K562 (cell line): ENCODE measurements around the gene NKX1-2. TPM values are rescaled to one million over a fixed set of nuclear protein-coding genes. Genes with fewer than 3 reads are reported as not detected.

Experiments used
- ATAC-seq: fragments of 200-7000 bp; cut with Tn5 transposase; 3 replicates; pipeline ENCODE4 v1.9.1; 2020; ENCODE audit warnings: moderate library complexity
- BruUV-seq: library from RNA; stranded (reverse); fragments of 400-500 nt; replicated peaks from 2 replicates; lab custom pipeline; 2021; lab: Mats Ljungman, UMichigan
- CTCF ChIA-PET: fragments of 300-600 bp; formaldehyde crosslinking; extraction: SDS; loops from one replicate; lab custom pipeline; 2021; ENCODE audit warnings: low intra/inter-chr PET ratio; lab: Yijun Ruan, JAX
- POLR2A ChIA-PET: fragments of 300-600, 350-650 bp; sonication (Branson Sonifier 250); formaldehyde crosslinking; extraction: SDS; loops from one replicate; lab custom pipeline; 2021; ENCODE audit warnings: antibody characterized with exemption, inconsistent platforms; lab: Yijun Ruan, JAX
- DNase-seq, 4 experiments: peaks; one replicate each; pipeline versions ENCODE4 v3.0.0 to v3.0.0-alpha.2; 2011 to 2018; ENCODE audit warnings: low spot score in 3 of 4, mixed read lengths in 3 of 4; ENCODE audit errors: extremely low read depth in 1 of 4
- FAIRE-seq: peaks from 2 replicates; lab custom pipeline; 2011; peaks lifted over from hg19 to GRCh38; lab: Jason Lieb, UNC
- H2AFZ ChIP-seq: 2 replicates; pipeline ENCODE4 v1.6.0; 2011; ENCODE audit warnings: low read depth, low read length, control low read depth, inconsistent platforms
- H3K27ac ChIP-seq: fragments of 200-600 bp; 3 replicates; pipeline ENCODE4 v1.8.0; 2011; ENCODE audit warnings: low read depth, mild to moderate bottlenecking, control low read depth, inconsistent platforms, low read length, moderate library complexity, mixed read lengths; ENCODE audit errors: extremely low read depth
- H3K27me3 ChIP-seq, 2 experiments: fragments of 300-600 bp in 1 of 2; 2 replicates in 1 of 2; 3 replicates in 1 of 2; pipeline versions ENCODE4 v1.6.0 to v1.8.0; 2011; ENCODE audit warnings: inconsistent platforms in 2 of 2, low read length in 2 of 2, mild to moderate bottlenecking in 1 of 2, mixed read lengths in 1 of 2, moderate library complexity in 1 of 2; ENCODE audit not compliant: control insufficient read depth in 2 of 2, insufficient read depth in 2 of 2
- H3K36me3 ChIP-seq: fragments of 300-600 bp; 3 replicates; pipeline ENCODE4 v1.8.0; 2011; ENCODE audit warnings: mild to moderate bottlenecking, low read length, inconsistent platforms; ENCODE audit not compliant: control insufficient read depth, insufficient read depth
- H3K4me1 ChIP-seq, 2 experiments: fragments of 200-600 bp in 1 of 2; replicated peaks in 1 of 2; 2 replicates in 1 of 2; 3 replicates in 1 of 2; pipeline versions ENCODE4 v1.5.1 to v1.8.0; 2011; ENCODE audit warnings: inconsistent platforms in 2 of 2, low read length in 2 of 2, mild to moderate bottlenecking in 1 of 2, mixed read lengths in 1 of 2, moderate library complexity in 1 of 2; ENCODE audit not compliant: control insufficient read depth in 2 of 2, insufficient read depth in 2 of 2
- H3K4me2 ChIP-seq: 2 replicates; pipeline ENCODE4 v1.6.1; 2011; ENCODE audit warnings: low read length, control low read depth, inconsistent platforms, mixed read lengths; ENCODE audit not compliant: insufficient read depth
- H3K4me3 ChIP-seq: fragments of 200-600 bp; sonication (generic), shearing (Covaris generic); 2 replicates; pipeline ENCODE4 v1.5.1; 2016; ENCODE audit warnings: control low read depth, inconsistent platforms
- H3K79me2 ChIP-seq: fragments of 200-600 bp; 3 replicates; pipeline ENCODE4 v1.8.0; 2011; ENCODE audit warnings: low read length, inconsistent platforms; ENCODE audit not compliant: control insufficient read depth, insufficient read depth
- H3K9ac ChIP-seq, 2 experiments: 2 replicates each; pipeline versions ENCODE4 v1.6.0 to v1.6.1; 2011; ENCODE audit warnings: low read depth in 2 of 2, low read length in 2 of 2, control low read depth in 1 of 2, inconsistent platforms in 1 of 2, mild to moderate bottlenecking in 1 of 2, mixed read lengths in 1 of 2; ENCODE audit not compliant: insufficient read depth in 1 of 2
- H3K9me1 ChIP-seq: one replicate; pipeline ENCODE4 v1.6.0; 2011; ENCODE audit warnings: inconsistent platforms, mild to moderate bottlenecking, low read length, moderate library complexity; ENCODE audit not compliant: control insufficient read depth, insufficient read depth
- H3K9me3 ChIP-seq: replicated peaks from 2 replicates; pipeline ENCODE4 v1.5.1; 2011; ENCODE audit warnings: low read depth, low read length, inconsistent platforms; ENCODE audit not compliant: control insufficient read depth, insufficient read depth
- H4K20me1 ChIP-seq: replicated peaks from 2 replicates; pipeline ENCODE4 v1.6.1; 2011; ENCODE audit warnings: low read length, inconsistent platforms, mixed read lengths; ENCODE audit not compliant: control insufficient read depth, insufficient read depth
- ARNT ChIP-seq, 2 experiments: fragments of 450-650 bp; IDR thresholded peaks; 2 replicates each; pipeline ENCODE4 v1.6.1; 2016; ENCODE audit warnings: mild to moderate bottlenecking in 1 of 2
- BRCA1 ChIP-seq, 2 experiments: fragments of 450-650 bp in 1 of 2; sonication (generic) in 1 of 2; formaldehyde crosslinking in 1 of 2; IDR thresholded peaks; 2 replicates each; pipeline versions ENCODE4 v1.5.0 to v1.6.1; 2017 to 2020; ENCODE audit warnings: mild to moderate bottlenecking in 1 of 2, missing genetic modification reagents in 1 of 2
- C11orf30 ChIP-seq: fragments of 450-650 bp; IDR thresholded peaks from 2 replicates; pipeline ENCODE4 v1.6.1; 2016; ENCODE audit warnings: low read depth, mild to moderate bottlenecking
- CBFB ChIP-seq: sonication (generic); formaldehyde crosslinking; IDR thresholded peaks from 2 replicates; pipeline ENCODE4 v1.4.0; 2020; ENCODE audit warnings: mild to moderate bottlenecking, missing genetic modification reagents
- CBX3 ChIP-seq, 2 experiments: IDR thresholded peaks; 1 replicate in 1 of 2; 2 replicates in 1 of 2; pipeline ENCODE4 v1.6.1; 2012; ENCODE audit warnings: inconsistent platforms in 2 of 2, low read length in 2 of 2, borderline replicate concordance in 1 of 2, control low read depth in 1 of 2
- CCAR2 ChIP-seq: fragments of 200-400 bp; formaldehyde crosslinking; IDR thresholded peaks from 2 replicates; pipeline ENCODE4 v1.6.1; 2017; ENCODE audit warnings: mild to moderate bottlenecking, low read depth, low read length
- MAFF ChIP-seq: IDR thresholded peaks from 2 replicates; pipeline ENCODE4 v1.6.1; 2012; ENCODE audit warnings: low read length, improper control_type of control experiment
- RUNX1 ChIP-seq: sonication (generic); IDR thresholded peaks from 2 replicates; pipeline ENCODE4 v1.6.1; 2016; ENCODE audit warnings: antibody characterized with exemption, low read depth
- SLC30A9 ChIP-seq: fragments of 250-450 bp; sonication (Bioruptor Pico); IDR thresholded peaks from 2 replicates; pipeline ENCODE4 v1.8.0; 2022; ENCODE audit warnings: mild to moderate bottlenecking, moderate library complexity
- SOX6 ChIP-seq: fragments of 450-650 bp; IDR thresholded peaks from 2 replicates; pipeline ENCODE4 v1.6.1; 2014; ENCODE audit warnings: mild to moderate bottlenecking
- TFE3 ChIP-seq: fragments of 450-650 bp; formaldehyde crosslinking; IDR thresholded peaks from 2 replicates; pipeline ENCODE4 v1.4.0; 2020; ENCODE audit warnings: mild to moderate bottlenecking, mixed read lengths
- THAP12 ChIP-seq: fragments of 250-450 bp; sonication (Bioruptor Pico); IDR thresholded peaks from 2 replicates; pipeline ENCODE4 v1.9.0; 2021; ENCODE audit warnings: mild to moderate bottlenecking, inconsistent platforms
- ZNF239 ChIP-seq: fragments of 250-450 bp; sonication (Bioruptor Pico); IDR thresholded peaks from 2 replicates; pipeline ENCODE4 v1.4.0; 2020; ENCODE audit warnings: mild to moderate bottlenecking
- ZNF592 ChIP-seq: fragments of 450-650 bp; IDR thresholded peaks from 2 replicates; pipeline ENCODE4 v1.6.1; 2017; ENCODE audit warnings: antibody characterized with exemption, mild to moderate bottlenecking
- ZNF780A ChIP-seq: fragments of 250-450 bp; sonication (Bioruptor Pico); IDR thresholded peaks from 2 replicates; pipeline ENCODE4 v1.5.0; 2021; ENCODE audit warnings: mild to moderate bottlenecking
- WGBS: fragments of 100-300 bp; shearing (Covaris generic); methylation state at CpG from one replicate; pipeline ENCODE4 v1.1.6; 2016; ENCODE audit warnings: low coverage, mixed read lengths; ENCODE audit not compliant: insufficient coverage; ENCODE audit errors: missing lambda C conversion rate; 5-methylcytosine and 5-hydroxymethylcytosine counted together
- in situ Hi-C: fragments of 300-500 bp; cut with MboI; formaldehyde crosslinking; loops from 4 replicates; pipeline ENCODE4 v1.15.0; 2018; ENCODE audit warnings: inconsistent platforms, mixed read lengths
- intact Hi-C: fragments of 100-400 bp; cut with micrococcal nuclease; formaldehyde crosslinking; loops from 2 replicates; pipeline ENCODE4 v1.14.2; 2022
- polyA plus RNA-seq, 8 experiments: library from polyadenylated mRNA; depleted of rRNA in 4 of 8; stranded (reverse) in 5 of 8; unstranded in 3 of 8; fragments of >200 nt; fragmentation: Nextera tagmentation in 2 of 8; fragmentation: Illumina TruSeq in 1 of 8; extraction: Ambion mirVana in 2 of 8; extraction: Trizol in 1 of 8; gene quantifications; 2 replicates each; pipeline versions ENCODE4 v1.2.1 to v1.2.3, GENCODE V29; 2011 to 2014; ENCODE audit warnings: inconsistent platforms in 1 of 8, missing spikeins in 1 of 8
- total RNA-seq, 7 experiments: library from RNA; depleted of rRNA in 6 of 7; stranded (reverse); fragments of >200 nt in 6 of 7; fragmentation: Illumina TruSeq in 2 of 7; extraction: Trizol in 2 of 7; gene quantifications; 2 replicates each; pipeline versions ENCODE4 v1.2.1 to v1.2.3, GENCODE V29; 2011 to 2021; ENCODE audit warnings: low replicate concordance in 1 of 7

NKX1-2 gene
- total and polyA plus RNA-seq, 9 of the 15 experiments (the other 6 are each of a cell fraction or from before 2014, with no cell fraction given), result not detected

DNA sequence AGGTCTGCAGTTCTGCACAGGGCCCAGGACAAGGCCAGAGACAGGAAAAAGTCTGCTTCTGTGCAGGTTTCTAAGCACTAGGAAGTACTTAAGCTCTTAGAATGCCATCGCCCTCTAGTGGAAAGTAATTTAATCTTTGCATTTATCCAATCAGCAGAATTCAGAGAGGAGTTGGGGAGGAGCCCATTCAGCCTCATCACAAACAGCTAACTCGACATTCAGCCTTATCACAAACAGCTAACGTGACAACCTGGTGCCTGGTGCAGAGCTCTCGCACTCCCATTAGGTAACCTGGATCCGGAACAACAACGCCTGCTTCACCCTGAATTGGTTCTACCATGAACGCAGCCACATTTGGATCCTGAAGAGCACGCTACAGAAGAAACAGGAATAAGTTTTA lies 46.3 kb downstream of the NKX1-2 start (continued):
- TF ChIP-seq ZNF592 (no peak), THAP12 (no peak)
- TF ChIP-seq, all 486 proteins: peak for 14

DNA sequence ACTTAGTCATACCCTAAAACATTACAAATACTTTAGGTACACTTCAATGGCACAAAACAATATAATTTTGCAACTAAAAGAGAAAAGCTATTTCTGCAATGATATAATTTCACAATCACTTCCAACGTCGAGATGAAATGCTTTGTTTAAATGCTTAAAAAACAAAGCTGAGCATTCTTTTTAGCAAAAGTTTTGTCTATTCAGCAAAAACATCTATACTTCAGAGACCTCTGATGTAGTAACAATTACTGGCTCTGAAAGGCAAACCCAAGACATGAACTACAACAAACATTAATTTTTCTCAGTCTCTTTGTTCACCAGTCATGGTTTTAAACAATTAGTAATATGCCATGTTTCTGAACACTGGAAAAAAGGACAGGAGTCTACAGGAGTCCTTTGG lies 47.6 kb downstream of the NKX1-2 start:
- Histone ChIP-seq H3K27ac (no peak overlapping the region), H3K9me1 (no peaks in the 10 kb centered on the region), H4K20me1 (no peaks in the 10 kb centered on the region; the same call in 1 of the 2 replicates), H3K36me3 (peaks cover 78% of the 10 kb centered on the region), H3K9ac (no peak overlapping the region), H3K79me2 (no peaks in the 10 kb centered on the region), H3K4me2 (no peak overlapping the region), H3K4me1 (no peaks in the 10 kb centered on the region; a peak in 2 of 5 replicates), H3K9me3 (no peaks in the 10 kb centered on the region), H3K4me3 (no peak overlapping the region), H3K27me3 (no peaks in the 10 kb centered on the region), H2AFZ (no peak overlapping the region)
- 92% methylated on average over 2 of the region's 2 CpGs for WGBS
- intact Hi-C loops (no loop called here), in situ Hi-C loops (no loop called here)
- FAIRE-seq, result no peak
- ChIA-PET POLR2A (no interaction called here), CTCF (no interaction called here)
- no peak for ATAC-seq
- BruUV-seq, result no TSS peak
- no peak for DNase-seq
- TF ChIP-seq CBFB, result no peak
- no peak for TF ChIP-seq SLC30A9 (CRISPR knock-in tag)
- TF ChIP-seq TFE3 (CRISPR knock-in tag), result no peak
- no peak for TF ChIP-seq CBX3 (IDR thresholded peaks at IDR 0.05; ENCODE audit: borderline replicate concordance in 1 of 2, low read length in 2 of 2)
- TF ChIP-seq MAFF, result peak; percentile 84
- peak; percentile 63; the same call in 1 of the 2 replicates for TF ChIP-seq C11orf30
- TF ChIP-seq ZNF780A (CRISPR knock-in tag), result no peak
- TF ChIP-seq RUNX1, result no peak
- no peak for TF ChIP-seq BRCA1 (IDR thresholded peaks at IDR 0.05)
- no peak for TF ChIP-seq BRCA1 (CRISPR knock-in tag; IDR thresholded peaks at IDR 0.05)
- TF ChIP-seq ARNT (IDR thresholded peaks at IDR 0.05), result no peak
- TF ChIP-seq SOX6, result no peak
- TF ChIP-seq CCAR2, result no peak
- TF ChIP-seq ZNF239 (CRISPR knock-in tag), result no peak
